SK-N-MC (cell line): ENCODE measurements around the gene REXO5.

Experiments
- EZH2 ChIP-seq: fragments of 200-600 bp; sonication (generic); IDR thresholded peaks from one replicate; pipeline ENCODE4 v1.6.1; 2017; ENCODE audit warnings: antibody characterized with exemption
- FOXP2 ChIP-seq: optimal IDR thresholded peaks from 2 replicates; pipeline ENCODE3; 2011; ENCODE audit warnings: mild to moderate bottlenecking, moderate library complexity; ENCODE audit not compliant: insufficient read depth; ENCODE audit errors: extremely low read length, control extremely low read depth
- POLR2AphosphoS5 ChIP-seq: IDR thresholded peaks from 2 replicates; pipeline ENCODE4 v1.6.1; 2012; ENCODE audit warnings: mild to moderate bottlenecking, low read depth, low read length, borderline replicate concordance

DNA sequence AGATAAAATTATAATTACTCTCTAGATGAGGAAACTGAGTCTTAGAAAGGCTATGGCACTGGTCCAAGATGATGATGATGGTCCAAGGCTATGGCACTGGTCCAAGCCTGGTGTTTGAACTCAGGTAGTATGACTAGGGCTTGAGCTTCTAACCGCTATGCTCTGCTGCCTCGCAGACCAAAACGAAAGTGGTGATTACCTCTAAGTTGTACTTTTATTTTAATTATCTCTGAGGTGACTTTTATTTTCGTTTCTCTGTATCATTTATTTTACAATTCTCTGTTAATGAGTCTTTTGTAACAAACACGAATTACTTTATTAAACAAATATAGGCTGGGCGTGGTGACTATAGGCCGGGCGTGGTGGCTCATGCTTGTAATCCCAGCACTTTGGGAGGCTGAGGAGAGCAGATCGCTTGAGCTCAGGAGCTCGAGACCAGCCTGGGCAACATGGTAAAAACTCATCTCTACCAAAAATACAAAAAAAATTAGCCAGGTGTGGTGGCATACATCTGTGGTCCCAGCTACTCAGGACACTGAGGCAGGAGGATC lies 5.6 kb downstream of the REXO5 start:
- TF ChIP-seq EZH2 (no peak), POLR2AphosphoS5 (no peak), FOXP2 (no peak)
